Kidney epithelial cell (primary cell): ENCODE data around the gene CCNB1IP1. TPM values are rescaled to one million over a fixed set of nuclear protein-coding genes. Genes with fewer than 3 reads are reported as not detected.
"Not testable (repeated sequence)": the region's sequence is repeated elsewhere in the genome, so short reads cannot be mapped to it uniquely, and the experiment has no call there.

Experiments
- DNase-seq: peaks from one replicate; pipeline ENCODE4 v3.0.0-alpha.2; 2010; ENCODE audit warnings: low read depth
- H3K27me3 ChIP-seq: 2 replicates; pipeline ENCODE4 v1.6.0; 2011; ENCODE audit warnings: low read length; ENCODE audit not compliant: control insufficient read depth, insufficient read depth
- H3K36me3 ChIP-seq: 2 replicates; pipeline ENCODE4 v1.5.1; 2011; ENCODE audit warnings: low read length; ENCODE audit not compliant: control insufficient read depth, insufficient read depth
- H3K4me3 ChIP-seq: 2 replicates; pipeline ENCODE4 v1.5.1; 2011; ENCODE audit warnings: low read depth, mild to moderate bottlenecking, control low read depth, low read length
- CTCF ChIP-seq: IDR thresholded peaks from 2 replicates; pipeline ENCODE4 v1.5.1; 2011; ENCODE audit warnings: mild to moderate bottlenecking, moderate library complexity, low read length, control low read depth, inconsistent platforms; ENCODE audit not compliant: insufficient read depth, poor library complexity, severe bottlenecking
- total RNA-seq: library from RNA; depleted of rRNA; stranded (reverse); fragments of >200 nt; gene quantifications from 2 replicates; pipeline ENCODE4 v1.2.3, GENCODE V29; 2015

The CCNB1IP1 gene
- total RNA-seq, 1 donor from 2014 or later, result 236 TPM

- no peak for TF ChIP-seq CTCF
- H3K36me3 ChIP-seq, result peaks cover 2% of the 10 kb centered on the region
- DNase-seq, result no peak
- no peaks in the 10 kb centered on the region for H3K27me3 ChIP-seq
- H3K4me3 ChIP-seq, result peak overlapping the region; percentile 94
Measured at GRCh38 chr14:20306079-20306423, 27.0 kb downstream of the CCNB1IP1 start.

GRCh38 chr14:20305265-20306078 is 27.6 kb downstream of the CCNB1IP1 start, which contains the start of gene TTC5:
Gene TTC5 (minus strand): TSS chr14:20305951. CDS start chr14:20305937, 14 bp downstream.
- Histone ChIP-seq H3K4me3 (peak within 1 kb of the TSS; percentile 94), H3K27me3 (no peaks in the 10 kb centered on the region), H3K36me3 (peaks cover 2% of the 10 kb centered on the region)
- TF ChIP-seq CTCF, result peak; percentile 95
- peak; percentile 14 for DNase-seq

- H3K4me3 ChIP-seq, result no peak overlapping the region
- H3K27me3 ChIP-seq, result no peaks in the 10 kb centered on the region
- TF ChIP-seq CTCF, result no peak
- DNase-seq, result no peak
- H3K36me3 ChIP-seq, result peaks cover 2% of the 10 kb centered on the region
Measured at GRCh38 chr14:20302042-20302755, 30.9 kb downstream of the CCNB1IP1 start.

- Histone ChIP-seq H3K4me3 (no peak overlapping the region), H3K27me3 (no peaks in the 10 kb centered on the region), H3K36me3 (peaks cover 2% of the 10 kb centered on the region)
- no peak for TF ChIP-seq CTCF
- no peak for DNase-seq
Measured at GRCh38 chr14:20295067-20295466, 38.0 kb downstream of the CCNB1IP1 start.

GRCh38 chr14:20294636-20295035 is 38.4 kb downstream of the CCNB1IP1 start:
- DNase-seq, result no peak
- peaks cover 2% of the 10 kb centered on the region for H3K36me3 ChIP-seq
- no peaks in the 10 kb centered on the region for H3K27me3 ChIP-seq
- H3K4me3 ChIP-seq, result no peak overlapping the region
- no peak for TF ChIP-seq CTCF

- H3K27me3 ChIP-seq, DNase-seq, H3K4me3 ChIP-seq, H3K36me3 ChIP-seq: not testable (repeated sequence)
Measured at GRCh38 chr14:20281998-20282397, 51.1 kb downstream of the CCNB1IP1 start.

GRCh38 chr14:20280265-20280664 is 52.8 kb downstream of the CCNB1IP1 start:
- not testable (repeated sequence) for H3K27me3 ChIP-seq, H3K4me3 ChIP-seq, H3K36me3 ChIP-seq, DNase-seq
